ENCODE data around the gene SMARCC2. TPM values are rescaled to one million over a fixed set of nuclear protein-coding genes. Genes with fewer than 3 reads are reported as not detected.
"Not testable (repeated sequence)": the region's sequence is repeated elsewhere in the genome, so short reads cannot be mapped to it uniquely, and the experiment has no call there.

Gene SMARCC2
- total RNA-seq, 8 experiments from 2014 or later, result 18.1 to 110 (median 77.9) TPM

DNA sequence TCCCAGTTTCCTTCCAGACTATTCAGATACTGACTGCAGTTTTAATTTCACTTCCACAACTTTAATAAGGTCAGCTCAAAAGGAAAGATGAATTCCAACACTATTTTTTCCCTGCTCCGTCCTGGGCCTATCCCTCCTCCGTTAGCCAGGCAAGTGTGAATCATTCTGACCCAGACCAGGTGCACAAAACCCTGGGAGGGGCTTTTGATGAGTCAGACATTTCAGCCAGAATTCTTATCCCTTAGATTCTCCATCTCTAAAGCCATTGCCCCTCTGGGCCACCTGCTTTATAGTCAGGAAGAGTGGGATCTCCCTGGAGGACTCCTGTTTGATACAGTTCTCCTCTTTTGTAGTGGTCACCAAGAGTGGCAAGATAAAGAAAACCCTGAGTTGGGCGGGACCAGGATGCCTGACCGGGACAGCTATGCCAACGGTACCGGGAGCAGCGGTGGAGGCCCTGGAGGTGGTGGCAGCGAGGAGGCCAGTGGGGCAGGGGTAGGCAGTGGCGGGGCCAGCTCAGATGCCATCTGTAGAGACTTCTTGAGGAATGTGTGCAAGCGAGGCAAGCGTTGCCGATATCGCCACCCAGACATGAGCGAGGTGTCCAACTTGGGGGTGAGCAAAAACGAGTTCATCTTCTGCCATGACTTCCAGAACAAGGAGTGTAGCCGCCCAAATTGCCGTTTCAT lies 69.0 kb downstream of the SMARCC2 start:
- Histone ChIP-seq H3K27ac (no peak overlapping the region), H3K4me3 (no peak overlapping the region), H3K4me1 (replicated peaks in 1 of 2) (peaks cover 9 to 14% of the 10 kb centered on the region in 2 donors)
- in situ Hi-C loops (cut with MboI; ENCODE audit: low pct_unique_long_range_greater_than_20kb in 2 of 9, low sequenced_read_pairs in 9 of 9, unreplicated experiment in 9 of 9), result loop anchor here in 1 of 9 experiments (10.0 kb wide), 1 partner anchor 344 kb away; the partner anchor contains the start of gene SPRYD4
- no peak for ATAC-seq (replicated peaks in 6 of 8)
- WGBS, 10 experiments, result 49 to 100% (median 98%) methylated on average over 1 to 11 of the region's 17 CpGs; no CpG with 5 or more reads in 3 of the 10 experiments

DNA sequence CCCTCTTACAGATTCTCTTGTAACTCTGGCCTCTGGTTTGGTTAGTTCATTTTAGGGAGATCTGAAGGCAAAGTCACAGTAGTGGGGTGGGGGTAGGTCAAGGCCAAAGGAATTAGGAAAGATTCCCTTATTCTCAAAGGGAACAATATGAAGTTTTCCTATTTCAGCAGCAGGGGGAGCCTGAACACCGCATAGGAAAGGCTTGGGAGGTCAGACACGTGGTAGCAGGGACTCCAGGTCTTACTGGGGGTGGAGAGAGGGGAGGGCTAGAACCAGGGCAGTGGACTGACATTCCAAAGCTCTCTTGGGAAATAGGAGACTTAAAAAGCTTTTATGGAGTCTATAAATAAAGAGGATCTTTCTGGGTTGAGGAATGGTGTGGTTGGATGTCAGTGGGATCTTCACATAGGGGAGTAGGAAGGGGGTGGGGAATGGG lies 69.9 kb downstream of the SMARCC2 start:
- Histone ChIP-seq H3K4me1 (replicated peaks in 1 of 2) (peaks cover 9 to 15% of the 10 kb centered on the region in 2 donors), H3K4me3 (peak overlapping the region; percentile 73 to 95 (median 77)), H3K27ac (no peak overlapping the region)
- in situ Hi-C loops (cut with MboI; ENCODE audit: low pct_unique_long_range_greater_than_20kb in 2 of 9, low sequenced_read_pairs in 9 of 9, unreplicated experiment in 9 of 9), result no loop called here
- WGBS, 10 experiments, result 0 to 5% (median 0%) methylated on average over 1 to 2 of the region's 2 CpGs; no CpG with 5 or more reads in 6 of the 10 experiments
- ATAC-seq (replicated peaks in 6 of 8), result peak in 5 of 8 experiments; percentile 1 to 14 (median 8)

DNA sequence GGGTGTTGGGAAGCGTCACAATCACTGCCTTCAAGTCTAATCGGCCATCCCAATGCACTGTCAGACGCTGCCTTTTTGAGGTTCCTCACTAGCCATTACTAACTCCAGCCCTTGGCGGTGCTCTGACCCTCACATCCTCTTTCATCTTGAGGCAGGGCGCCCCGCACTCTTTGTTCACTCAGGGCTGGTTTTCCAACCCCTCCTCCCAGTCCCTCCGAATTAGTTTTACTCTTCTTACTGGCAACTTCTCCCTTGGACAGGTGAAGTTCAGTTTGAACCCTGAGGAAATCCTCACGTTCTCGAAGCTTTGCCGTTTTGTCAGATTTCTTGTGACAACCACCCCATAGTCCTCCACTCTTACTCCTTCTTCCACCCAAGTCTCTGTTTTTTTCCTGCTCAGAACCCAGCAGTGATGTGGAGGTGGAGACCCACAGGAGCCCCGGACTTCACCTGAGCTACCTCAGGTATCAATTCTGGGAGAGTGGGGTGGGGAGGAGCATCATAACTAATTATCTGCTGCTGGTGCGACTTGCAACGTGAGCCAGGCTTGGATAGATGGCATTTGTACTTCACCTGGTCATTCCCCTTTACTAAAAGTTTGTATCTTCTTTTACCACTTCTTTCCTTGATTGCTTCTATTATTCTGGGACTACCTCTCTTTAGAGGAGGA lies 70.5 kb downstream of the SMARCC2 start:
- peak overlapping the region; percentile 73 to 95 (median 77) for H3K4me3 ChIP-seq
- H3K4me1 ChIP-seq (replicated peaks in 1 of 2), result peaks cover 9 to 15% of the 10 kb centered on the region in 2 donors
- H3K27ac ChIP-seq, result peak overlapping the region; percentile 81 to 84
- ATAC-seq (replicated peaks in 6 of 8), result no peak
- in situ Hi-C loops (cut with MboI; ENCODE audit: low pct_unique_long_range_greater_than_20kb in 2 of 9, low sequenced_read_pairs in 9 of 9, unreplicated experiment in 9 of 9), result no loop called here
- WGBS, 10 experiments, result 0 to 23% (median 7%) methylated on average over 1 to 8 of the region's 13 CpGs

DNA sequence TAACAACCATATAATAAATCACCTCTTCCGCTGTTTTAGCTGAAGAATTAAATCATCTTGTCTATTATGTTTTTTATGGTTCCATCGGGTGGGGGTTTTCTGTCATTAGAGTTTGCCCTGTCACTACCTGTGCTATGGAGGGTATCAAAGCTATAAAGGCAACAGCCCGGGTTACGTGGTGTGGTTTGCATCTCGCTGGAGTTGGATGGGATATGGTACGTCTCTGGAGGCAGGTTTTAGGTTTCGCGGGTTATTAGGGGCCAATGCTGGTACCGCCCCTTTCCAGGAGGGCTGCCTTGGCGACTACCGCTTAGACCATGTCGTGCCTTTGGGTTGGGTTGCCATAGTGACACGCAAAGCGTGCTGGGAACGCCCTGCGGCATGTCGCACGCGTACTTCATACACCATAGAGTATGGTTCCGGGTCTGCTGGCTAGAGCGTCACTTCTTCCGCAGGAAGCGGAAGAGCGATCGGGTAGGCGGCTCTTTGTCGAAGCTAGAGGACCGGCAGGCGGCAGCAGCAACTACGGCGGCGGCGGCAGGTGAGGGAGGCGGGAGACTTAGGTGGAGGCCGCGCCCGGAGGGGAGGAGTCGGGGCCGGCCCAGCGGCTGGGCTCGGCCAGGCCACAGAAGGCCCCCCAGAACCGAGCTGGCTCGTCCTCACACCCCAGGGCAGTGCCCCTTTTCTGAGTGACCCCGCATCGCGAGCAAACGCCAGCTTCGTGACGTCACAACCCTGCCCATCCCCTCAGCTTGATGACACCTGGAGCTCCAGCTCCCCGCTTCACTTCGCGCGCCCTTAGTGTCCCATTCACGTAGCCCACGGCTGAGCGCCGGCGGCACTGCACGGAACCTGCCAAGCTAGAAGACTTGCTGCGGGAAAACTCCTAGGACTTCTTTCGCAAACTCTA lies 71.2 kb downstream of the SMARCC2 start, which contains the start of gene ZC3H10:
Gene ZC3H10, plus strand, starts transcription at position 489 of the 910 bp plus-strand sequence. CDS start 2,297 bp downstream, outside the sequence.
- peak; percentile 56 to 90 (median 88) for ATAC-seq (replicated peaks in 6 of 8)
- H3K4me3 ChIP-seq, result peak within 1 kb of the TSS; percentile 73 to 95 (median 77)
- in situ Hi-C loops (cut with MboI; ENCODE audit: low pct_unique_long_range_greater_than_20kb in 2 of 9, low sequenced_read_pairs in 9 of 9, unreplicated experiment in 9 of 9), result no loop called here
- peaks cover 9 to 15% of the 10 kb centered on the region in 2 donors for H3K4me1 ChIP-seq (replicated peaks in 1 of 2)
- H3K27ac ChIP-seq, result peak within 1 kb of the TSS; percentile 87 to 93
- WGBS, 10 experiments, result 0 to 1% (median 0%) methylated on average over 1 to 35 of the region's 61 CpGs; no CpG with 5 or more reads in 1 of the 10 experiments

DNA sequence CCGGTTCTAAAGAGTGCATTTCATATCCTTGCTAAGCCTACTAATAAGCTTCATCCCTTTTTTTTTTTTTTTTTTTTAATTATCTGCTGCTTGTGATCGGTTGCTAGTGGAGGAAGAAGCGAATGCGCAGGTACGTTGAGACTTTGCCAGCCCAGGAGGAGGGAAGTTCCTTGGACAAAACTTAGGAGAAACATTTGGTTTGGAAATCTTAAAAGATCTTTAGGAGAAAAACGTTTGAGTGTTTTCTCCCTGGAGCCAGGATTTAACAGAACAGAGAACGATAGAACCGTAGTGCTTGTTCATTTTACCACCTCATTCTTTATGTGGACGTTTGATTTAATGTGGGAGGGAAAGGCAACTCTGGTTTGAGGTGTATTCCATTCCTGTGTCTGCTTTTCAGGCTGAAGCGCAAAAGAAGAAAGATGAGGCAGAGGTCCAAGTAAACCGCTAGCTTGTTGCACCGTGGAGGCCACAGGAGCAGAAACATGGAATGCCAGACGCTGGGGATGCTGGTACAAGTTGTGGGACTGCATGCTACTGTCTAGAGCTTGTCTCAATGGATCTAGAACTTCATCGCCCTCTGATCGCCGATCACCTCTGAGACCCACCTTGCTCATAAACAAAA lies 72.1 kb downstream of the SMARCC2 start:
- Histone ChIP-seq H3K27ac (peak overlapping the region; percentile 87 to 93), H3K4me1 (replicated peaks in 1 of 2) (peaks cover 9 to 15% of the 10 kb centered on the region in 2 donors), H3K4me3 (peak overlapping the region; percentile 73 to 95 (median 77))
- 0 to 20% (median 0%) methylated on average over 1 to 9 of the region's 16 CpGs for WGBS, 10 experiments
- in situ Hi-C loops (cut with MboI; ENCODE audit: low pct_unique_long_range_greater_than_20kb in 2 of 9, low sequenced_read_pairs in 9 of 9, unreplicated experiment in 9 of 9); ATAC-seq (replicated peaks in 6 of 8): not testable (repeated sequence)

DNA sequence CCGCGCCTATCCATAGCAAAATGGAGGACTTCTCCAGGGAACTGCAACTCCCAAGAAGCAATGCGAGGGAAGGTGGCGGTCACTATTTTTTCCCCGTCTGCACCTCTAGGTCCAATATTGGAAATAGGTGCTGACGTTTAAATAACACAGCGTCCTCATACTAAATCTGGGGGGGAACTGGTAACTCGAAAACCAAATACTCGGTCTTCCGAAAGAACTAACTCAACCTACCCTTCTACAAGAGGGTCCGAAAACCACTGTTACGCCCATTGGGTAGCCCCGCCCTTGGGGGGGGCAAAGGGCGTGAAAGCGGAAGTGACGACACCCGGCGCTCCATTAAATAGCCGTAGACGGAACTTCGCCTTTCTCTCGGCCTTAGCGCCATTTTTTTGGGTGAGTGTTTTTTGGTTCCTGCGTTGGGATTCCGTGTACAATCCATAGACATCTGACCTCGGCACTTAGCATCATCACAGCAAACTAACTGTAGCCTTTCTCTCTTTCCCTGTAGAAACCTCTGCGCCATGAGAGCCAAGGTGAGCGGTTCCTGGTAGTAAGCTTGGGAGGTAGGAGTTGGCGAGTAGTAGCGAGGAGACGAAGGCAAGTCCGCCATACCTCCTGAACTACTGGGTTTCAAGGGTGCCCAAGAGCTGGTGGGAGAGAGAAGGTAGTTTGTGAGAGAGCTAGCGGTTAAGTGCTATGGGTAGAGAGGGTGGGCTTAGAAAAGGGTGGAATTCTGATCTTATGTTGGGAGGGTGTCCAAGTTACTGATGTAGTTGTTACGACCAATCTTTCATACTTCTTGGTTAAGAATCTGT lies 72.8 kb downstream of the SMARCC2 start, which contains the start of gene RPL41:
Gene RPL41, plus strand, starts transcription at position 367 of the 815 bp plus-strand sequence.
- ATAC-seq (replicated peaks in 6 of 8), result peak; percentile 26 to 47 (median 38)
- H3K4me3 ChIP-seq, result peak within 1 kb of the TSS; percentile 73 to 95 (median 77)
- H3K27ac ChIP-seq, result peak within 1 kb of the TSS; percentile 87 to 93
- H3K4me1 ChIP-seq (replicated peaks in 1 of 2), result peaks cover 9 to 15% of the 10 kb centered on the region in 2 donors
- in situ Hi-C loops (cut with MboI; ENCODE audit: low pct_unique_long_range_greater_than_20kb in 2 of 9, low sequenced_read_pairs in 9 of 9, unreplicated experiment in 9 of 9), result no loop called here
- 0 to 8% (median 0%) methylated on average over 2 to 16 of the region's 34 CpGs for WGBS, 10 experiments

DNA sequence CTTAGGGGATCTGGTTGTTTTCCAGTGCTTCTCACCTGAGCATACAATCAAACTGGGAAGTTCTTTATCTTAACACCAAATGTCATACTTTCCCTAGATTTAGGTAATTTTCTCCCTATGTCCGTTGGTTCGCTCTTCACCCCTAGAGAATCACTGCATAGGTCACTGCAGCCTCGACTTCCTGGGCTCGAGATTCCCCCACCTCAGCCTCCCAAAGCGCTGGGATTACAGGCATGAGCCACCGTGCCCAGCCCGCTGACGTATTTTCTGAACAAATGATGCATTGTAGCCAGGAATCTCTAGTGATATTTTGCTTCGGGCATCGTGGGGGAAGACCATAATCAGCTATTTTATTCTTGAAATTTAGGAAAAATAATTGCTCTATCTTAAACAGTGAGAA lies 74.0 kb downstream of the SMARCC2 start:
- Histone ChIP-seq H3K4me1 (replicated peaks in 1 of 2) (peaks cover 9 to 15% of the 10 kb centered on the region in 2 donors), H3K27ac (no peak overlapping the region), H3K4me3 (peak overlapping the region; percentile 73 to 95 (median 77))
- in situ Hi-C loops (cut with MboI; ENCODE audit: low pct_unique_long_range_greater_than_20kb in 2 of 9, low sequenced_read_pairs in 9 of 9, unreplicated experiment in 9 of 9), result no loop called here
- 25 to 83% (median 67%) methylated on average over 1 to 10 of the region's 10 CpGs; no CpG with 5 or more reads in 1 of the 10 experiments for WGBS, 10 experiments
- ATAC-seq (replicated peaks in 6 of 8), result no peak

DNA sequence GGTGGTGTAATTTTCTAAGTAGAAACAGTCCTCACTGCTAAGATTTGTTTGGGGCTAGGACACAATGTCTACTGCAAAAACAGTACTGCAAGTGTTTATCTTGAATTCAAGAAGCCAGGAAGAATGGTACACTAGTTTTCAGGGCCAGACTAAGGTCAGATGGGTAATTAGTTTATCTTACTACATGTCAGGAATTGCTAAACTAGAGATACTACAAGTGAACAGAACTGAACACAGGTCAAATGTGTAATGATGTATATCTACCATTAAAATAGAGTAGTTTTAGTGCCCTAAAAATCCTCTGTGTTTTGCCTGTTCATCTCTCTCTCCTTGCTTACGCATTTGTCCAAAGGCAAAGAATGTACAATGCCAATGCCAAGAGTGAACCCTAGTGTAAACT lies 75.2 kb downstream of the SMARCC2 start:
- WGBS, 10 experiments, result 78 to 100% (median 93%) methylated on average over 1 of the region's 1 CpG; no CpG with 5 or more reads in 4 of the 10 experiments
- Histone ChIP-seq H3K27ac (no peak overlapping the region), H3K4me3 (no peak overlapping the region), H3K4me1 (replicated peaks in 1 of 2) (peaks cover 2 to 7% of the 10 kb centered on the region in 2 donors)
- in situ Hi-C loops (cut with MboI; ENCODE audit: low pct_unique_long_range_greater_than_20kb in 2 of 9, low sequenced_read_pairs in 9 of 9, unreplicated experiment in 9 of 9), result no loop called here
- no peak for ATAC-seq (replicated peaks in 6 of 8)

Other genes with a start within 250 kb of the SMARCC2 start
- gene PMEL, start 223.4 kb downstream of the SMARCC2 start, total RNA-seq, result 10 to 100 TPM in 1 of 8 experiments, 1 to 10 TPM in 6, under 1 TPM in 1; 0.86 to 14.4 (median 1.7) TPM
- gene CDK2, start 222.7 kb downstream of the SMARCC2 start, total RNA-seq, result 10 to 100 TPM in 4 of 8 experiments, 1 to 10 TPM in 4; 6.0 to 43.0 (median 15.8) TPM
- gene RAB5B, start 215.4 kb downstream of the SMARCC2 start, total RNA-seq, result 10 to 100 TPM; 56.3 to 95.6 (median 76.0) TPM
- 10 to 100 TPM; 10.4 to 23.0 (median 17.0) TPM for gene SUOX, start 192.2 kb downstream of the SMARCC2 start, total RNA-seq
- 1 to 10 TPM; 1.4 to 8.6 (median 6.4) TPM for gene IKZF4, start 168.4 kb downstream of the SMARCC2 start, total RNA-seq
- 1,000 to 10,000 TPM in 1 of 8 experiments, 100 to 1,000 TPM in 7; 282 to 1,536 (median 616) TPM for gene RPS26, start 147.6 kb downstream of the SMARCC2 start, total RNA-seq
- gene ERBB3, start 109.3 kb downstream of the SMARCC2 start, total RNA-seq, result 1 to 10 TPM in 7 of 8 experiments, under 1 TPM in 1; 0.63 to 7.2 (median 2.1) TPM
- 100 to 1,000 TPM in 4 of 8 experiments, 10 to 100 TPM in 4; 60.8 to 254 (median 99.3) TPM for gene PA2G4, start 84.9 kb downstream of the SMARCC2 start, total RNA-seq
- 1,000 to 10,000 TPM; 2,948 to 7,132 (median 5,415) TPM for gene RPL41, start 72.8 kb downstream of the SMARCC2 start, total RNA-seq
- gene ZC3H10, start 71.2 kb downstream of the SMARCC2 start, total RNA-seq, result 10 to 100 TPM in 3 of 8 experiments, 1 to 10 TPM in 5; 5.8 to 11.7 (median 8.0) TPM
- gene ESYT1, start 61.2 kb downstream of the SMARCC2 start, total RNA-seq, result 10 to 100 TPM; 13.4 to 54.6 (median 44.2) TPM
- gene MYL6B, start 36.9 kb downstream of the SMARCC2 start, total RNA-seq, result 100 to 1,000 TPM in 5 of 8 experiments, 10 to 100 TPM in 3; 61.3 to 217 (median 142) TPM
- 1,000 to 10,000 TPM; 1,063 to 2,469 (median 1,244) TPM for gene MYL6, start 31.1 kb downstream of the SMARCC2 start, total RNA-seq
- 10 to 100 TPM; 28.9 to 62.1 (median 41.7) TPM for gene RNF41, start 32.4 kb upstream of the SMARCC2 start, total RNA-seq
- gene NABP2, start 34.9 kb upstream of the SMARCC2 start, total RNA-seq, result 10 to 100 TPM; 22.1 to 61.7 (median 51.1) TPM
- 1 to 10 TPM in 3 of 8 experiments, under 1 TPM in 3, not detected in 2; 0.49 to 2.6 (median 1.1) TPM for gene SLC39A5, start 40.6 kb upstream of the SMARCC2 start, total RNA-seq
- 10 to 100 TPM in 6 of 8 experiments, 1 to 10 TPM in 2; 5.3 to 30.7 (median 12.0) TPM for gene ANKRD52, start 68.9 kb upstream of the SMARCC2 start, total RNA-seq
- 10 to 100 TPM in 7 of 8 experiments, 1 to 10 TPM in 1; 6.8 to 17.4 (median 14.3) TPM for gene COQ10A, start 77.5 kb upstream of the SMARCC2 start, total RNA-seq
- 100 to 1,000 TPM in 5 of 8 experiments, 10 to 100 TPM in 3; 66.8 to 208 (median 106) TPM for gene CS, start 110.8 kb upstream of the SMARCC2 start, total RNA-seq
- 100 to 1,000 TPM; 102 to 231 (median 141) TPM for gene CNPY2, start 126.5 kb upstream of the SMARCC2 start, total RNA-seq
- gene PAN2, start 144.5 kb upstream of the SMARCC2 start, total RNA-seq, result 10 to 100 TPM; 20.3 to 97.3 (median 30.4) TPM
- gene IL23A, start 149.4 kb upstream of the SMARCC2 start, total RNA-seq, result 1 to 10 TPM in 4 of 8 experiments, under 1 TPM in 4; 0.28 to 3.8 (median 1.1) TPM
- 100 to 1,000 TPM in 3 of 8 experiments, 10 to 100 TPM in 5; 26.5 to 458 (median 72.4) TPM for gene STAT2, start 170.6 kb upstream of the SMARCC2 start, total RNA-seq
- gene APOF, start 173.4 kb upstream of the SMARCC2 start, total RNA-seq, result under 1 TPM in 7 of 8 experiments, not detected in 1; 0.14 to 0.76 (median 0.36) TPM